GM12801 (cell line): ENCODE results near the gene YEATS2.

Experiments used
- TF ChIP-seq, protein P1 (sequence below): IDR thresholded peaks from one replicate; pipeline ENCODE4 v1.5.1; 2011; ENCODE audit warnings: control low read depth; ENCODE audit not compliant: insufficient read length; ENCODE audit errors: extremely low read depth

YEATS2 gene

DNA sequence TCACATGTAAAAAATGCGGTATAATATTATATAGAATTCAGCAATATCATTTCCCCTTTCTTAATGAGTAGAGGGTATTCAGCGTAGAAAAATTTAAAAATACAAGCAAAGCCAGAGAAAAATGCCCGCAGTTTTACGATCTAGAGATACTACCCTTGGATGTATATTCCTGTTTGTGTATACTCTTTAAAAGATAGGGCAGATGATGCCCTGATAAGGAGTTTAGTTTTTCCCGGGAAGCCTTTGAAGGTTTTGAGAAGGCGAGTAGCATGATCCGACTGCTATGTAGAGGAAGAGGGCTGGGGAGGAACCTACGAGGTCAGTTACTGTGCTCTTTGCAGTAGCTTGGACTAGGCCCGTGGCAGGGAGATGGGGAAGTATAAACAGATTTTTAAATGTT lies 1.2 kb downstream of the YEATS2 start:
- TF ChIP-seq, protein P1, sequence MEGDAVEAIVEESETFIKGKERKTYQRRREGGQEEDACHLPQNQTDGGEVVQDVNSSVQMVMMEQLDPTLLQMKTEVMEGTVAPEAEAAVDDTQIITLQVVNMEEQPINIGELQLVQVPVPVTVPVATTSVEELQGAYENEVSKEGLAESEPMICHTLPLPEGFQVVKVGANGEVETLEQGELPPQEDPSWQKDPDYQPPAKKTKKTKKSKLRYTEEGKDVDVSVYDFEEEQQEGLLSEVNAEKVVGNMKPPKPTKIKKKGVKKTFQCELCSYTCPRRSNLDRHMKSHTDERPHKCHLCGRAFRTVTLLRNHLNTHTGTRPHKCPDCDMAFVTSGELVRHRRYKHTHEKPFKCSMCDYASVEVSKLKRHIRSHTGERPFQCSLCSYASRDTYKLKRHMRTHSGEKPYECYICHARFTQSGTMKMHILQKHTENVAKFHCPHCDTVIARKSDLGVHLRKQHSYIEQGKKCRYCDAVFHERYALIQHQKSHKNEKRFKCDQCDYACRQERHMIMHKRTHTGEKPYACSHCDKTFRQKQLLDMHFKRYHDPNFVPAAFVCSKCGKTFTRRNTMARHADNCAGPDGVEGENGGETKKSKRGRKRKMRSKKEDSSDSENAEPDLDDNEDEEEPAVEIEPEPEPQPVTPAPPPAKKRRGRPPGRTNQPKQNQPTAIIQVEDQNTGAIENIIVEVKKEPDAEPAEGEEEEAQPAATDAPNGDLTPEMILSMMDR, result no peak

GRCh38 chr3:183699238-183699947 lies 1.8 kb downstream of the YEATS2 start:
- TF ChIP-seq, protein P1, result no peak

GRCh38 chr3:183701744-183702143 lies 4.1 kb downstream of the YEATS2 start:
- TF ChIP-seq, protein P1, result no peak

DNA sequence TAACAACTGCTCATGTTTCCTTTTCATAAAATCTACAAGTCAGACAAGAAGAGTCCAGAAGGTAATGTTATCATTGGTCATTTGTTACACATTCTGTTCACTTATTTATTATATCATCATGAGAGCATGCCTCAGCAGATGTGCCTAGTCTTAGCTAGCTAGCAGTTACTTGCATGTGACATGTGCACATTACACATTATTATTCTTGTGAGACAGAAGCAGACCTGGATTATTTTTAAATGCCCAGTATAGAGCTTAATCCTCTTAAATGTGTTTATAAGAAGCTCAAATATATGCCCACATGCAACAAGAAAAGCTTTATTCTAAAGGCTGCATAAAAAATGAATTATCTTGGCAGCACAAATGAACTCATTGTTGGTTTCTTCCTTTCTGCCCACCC lies 12.6 kb downstream of the YEATS2 start:
- TF ChIP-seq, protein P1, result no peak

DNA sequence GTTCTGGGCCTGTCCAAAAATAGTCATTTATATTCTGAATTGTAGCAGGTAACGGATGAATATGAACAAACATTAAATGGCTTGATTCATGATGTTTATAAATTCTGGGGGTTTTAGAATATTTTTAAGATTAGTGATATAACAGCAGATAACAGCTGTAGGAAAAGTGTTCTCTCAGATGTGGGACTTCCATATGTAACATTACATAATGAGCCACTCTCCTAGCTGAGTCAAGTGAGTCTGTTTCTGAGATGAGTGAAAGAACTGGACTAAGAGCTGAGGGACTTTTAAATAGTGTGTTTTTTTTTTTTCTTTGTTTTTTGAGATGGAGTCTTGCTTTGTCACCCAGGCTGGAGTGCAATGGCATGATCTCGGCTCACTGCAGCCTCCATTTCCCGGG lies 13.9 kb downstream of the YEATS2 start:
- TF ChIP-seq, protein P1, result no peak

- TF ChIP-seq, protein P1, result no peak
These were observed 17.0 kb downstream of the YEATS2 start for GRCh38 chr3:183714622-183715021.

DNA sequence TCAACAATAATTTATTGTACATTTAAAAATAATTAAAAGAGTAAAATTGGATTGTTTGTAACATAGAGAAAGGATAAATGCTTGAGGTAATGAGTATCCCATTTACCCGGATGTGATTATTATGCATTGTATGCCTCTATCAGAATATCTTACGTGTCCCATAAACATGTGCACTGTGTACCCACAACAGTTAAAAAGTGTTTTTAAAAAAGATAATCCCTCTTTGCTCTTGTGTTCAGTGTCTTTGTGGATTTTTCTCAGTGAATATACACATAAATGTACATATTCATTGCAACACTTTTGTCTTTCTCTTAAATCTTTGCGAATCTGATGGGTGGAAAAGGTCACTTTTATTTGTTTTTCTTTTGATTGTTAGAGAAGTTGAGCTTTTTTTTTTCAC lies 20.4 kb downstream of the YEATS2 start:
- TF ChIP-seq, protein P1, result no peak

DNA sequence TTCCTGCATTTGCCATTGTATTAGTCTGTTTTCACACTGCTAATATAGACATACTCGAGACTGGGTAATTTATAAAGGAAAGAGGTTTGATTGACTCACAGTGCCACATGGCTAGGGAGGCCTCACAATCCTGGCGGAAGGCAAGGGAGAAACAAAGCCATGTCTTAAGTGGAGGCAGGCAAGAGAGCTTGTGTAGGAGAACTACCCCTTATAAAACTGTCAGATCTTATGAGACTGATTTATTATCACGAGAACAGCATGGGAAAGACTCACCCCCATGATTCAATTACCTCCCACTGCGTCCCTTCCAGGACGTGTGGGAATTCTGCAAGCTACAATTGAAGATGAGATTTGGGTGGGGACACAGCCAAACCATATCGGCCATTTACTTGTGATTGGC lies 27.8 kb downstream of the YEATS2 start:
- TF ChIP-seq, protein P1, result no peak
